ENCODE results near the gene CALR3.

DNA sequence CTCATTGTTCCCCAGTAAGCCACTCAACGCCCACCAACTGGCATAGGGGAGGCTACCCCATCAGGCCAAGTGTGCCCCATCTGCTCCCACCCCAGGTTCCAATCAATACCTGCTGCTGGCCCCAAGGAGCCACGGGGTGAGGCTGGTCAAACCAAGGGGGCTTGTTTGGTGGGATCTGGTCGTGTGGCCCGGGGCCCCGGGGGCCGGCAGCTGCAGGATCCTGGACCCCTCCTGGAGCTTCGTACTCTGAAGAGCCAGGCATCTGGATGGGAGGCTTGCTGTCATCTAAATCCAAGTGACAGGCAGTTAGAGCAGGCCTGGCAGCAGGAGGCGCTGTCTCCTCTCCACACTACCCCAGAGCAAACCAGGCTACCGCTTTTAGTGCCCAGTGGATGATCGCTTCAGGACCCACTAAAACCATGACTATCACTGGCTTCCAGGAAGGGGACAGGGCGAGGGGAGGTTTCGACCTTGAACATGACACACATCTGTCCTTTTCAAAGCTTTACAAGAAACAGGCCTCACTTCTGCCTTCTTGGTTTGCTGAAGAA is 32.1 kb upstream of the CALR3 start:
- no peak for TF ChIP-seq POLR2A (IDR thresholded peaks at IDR 0.05)
- peak in 3 of 4 experiments; percentile 9 to 28 (median 16) for TF ChIP-seq CTCF (IDR thresholded peaks at IDR 0.05)
